Activated CD8-positive, alpha-beta memory T cell treated with anti-CD3 and anti-CD28 coated beads, Interleukin-2, amount 50 U/mL, for 1 hour (primary cell): ENCODE results near the gene ITGA3.

Source experiments
- DNase-seq: peaks from one replicate; pipeline ENCODE4 v3.0.0-alpha.2; 2020; ENCODE audit errors: extremely low read depth

ITGA3 gene

GRCh38 chr17:50093807-50094206 is 37.9 kb downstream of the ITGA3 start:
- no peak for DNase-seq

GRCh38 chr17:50094243-50094752 is 38.4 kb downstream of the ITGA3 start:
- peak; percentile 55 for DNase-seq

GRCh38 chr17:50094753-50095619 is 39.1 kb downstream of the ITGA3 start, which contains the start of gene PDK2:
TSS of gene PDK2 (plus strand) at chr17:50095351. CDS start at chr17:50095436, 85 bp downstream.
- peak; percentile 85 for DNase-seq

GRCh38 chr17:50095626-50096037 is 39.7 kb downstream of the ITGA3 start:
- no peak for DNase-seq

- DNase-seq = no peak
Measured at GRCh38 chr17:50096092-50096491, 40.2 kb downstream of the ITGA3 start.

- DNase-seq = no peak
Measured at GRCh38 chr17:50096758-50097157, 40.8 kb downstream of the ITGA3 start.

GRCh38 chr17:50097455-50097854 is 41.5 kb downstream of the ITGA3 start:
- DNase-seq = no peak

- DNase-seq = no peak
Measured at GRCh38 chr17:50097926-50098325, 42.0 kb downstream of the ITGA3 start.

- DNase-seq = no peak
Measured at GRCh38 chr17:50098583-50098982, 42.7 kb downstream of the ITGA3 start.

- DNase-seq = no peak
Measured at GRCh38 chr17:50099003-50099402, 43.1 kb downstream of the ITGA3 start.

- DNase-seq = no peak
Measured at GRCh38 chr17:50100480-50100883, 44.6 kb downstream of the ITGA3 start.

GRCh38 chr17:50100921-50101345 is 45.0 kb downstream of the ITGA3 start:
- DNase-seq = no peak

- DNase-seq = no peak
Measured at GRCh38 chr17:50101346-50102163, 45.6 kb downstream of the ITGA3 start.

GRCh38 chr17:50102164-50102991 is 46.5 kb downstream of the ITGA3 start:
- no peak for DNase-seq

GRCh38 chr17:50103252-50103651 is 47.3 kb downstream of the ITGA3 start:
- DNase-seq = no peak

GRCh38 chr17:50103941-50104340 is 48.0 kb downstream of the ITGA3 start:
- no peak for DNase-seq

GRCh38 chr17:50105811-50106210 is 49.9 kb downstream of the ITGA3 start:
- no peak for DNase-seq

GRCh38 chr17:50106393-50107131 is 50.7 kb downstream of the ITGA3 start:
- no peak for DNase-seq

GRCh38 chr17:50107790-50108414 is 52.0 kb downstream of the ITGA3 start:
- no peak for DNase-seq

GRCh38 chr17:50108556-50108955 is 52.6 kb downstream of the ITGA3 start:
- DNase-seq = no peak
